Measurements from ENCODE around the gene TCP11L2. TPM values are rescaled to one million over a fixed set of nuclear protein-coding genes. Genes with fewer than 3 reads are reported as not detected.
A peak's percentile ranks its signal among the peaks of the same experiment; 100 is the strongest.
"Not testable (repeated sequence)": the region's sequence is repeated elsewhere in the genome, so short reads cannot be mapped to it uniquely, and the experiment has no call there.

The TCP11L2 gene
- total RNA-seq, 2 experiments from 2014 or later: 20.9 to 21.0 TPM

- Mint-ChIP-seq H3K4me1 (no peaks in the 10 kb centered on the region), H3K9me3 (no peaks in the 10 kb centered on the region), H3K4me3 (no peak overlapping the region), H3K36me3 (ENCODE audit: low read depth) (peaks cover 18% of the 10 kb centered on the region), H3K27me3 (no peaks in the 10 kb centered on the region), H3K27ac (no peak overlapping the region)
- no peak for DNase-seq
- CTCF ChIA-PET: interaction anchor here (0.8 to 1.3 kb wide), 3 partner anchors 9 to 77 kb away, joined by 3 read pairs; partner anchors contain the start of gene POLR3B
- POLR2A ChIA-PET: no interaction called here
These were observed 67.3 kb downstream of the TCP11L2 start for GRCh38 chr12:106369624-106370346.

GRCh38 chr12:106378788-106379187, 76.3 kb downstream of the TCP11L2 start:
- peak overlapping the region; percentile 20 for H3K27ac Mint-ChIP-seq
- ChIA-PET CTCF (interaction anchor here (1.0 to 3.8 kb wide), 2 partner anchors 10 to 21 kb away, joined by 3 to 19 read pairs; partner anchors contain the start of gene POLR3B), POLR2A (no interaction called here)
- H3K36me3 Mint-ChIP-seq (ENCODE audit: low read depth): peaks cover 48% of the 10 kb centered on the region
- no peaks in the 10 kb centered on the region for H3K27me3 Mint-ChIP-seq
- H3K9me3 Mint-ChIP-seq: peaks cover 6% of the 10 kb centered on the region
- peaks cover 24% of the 10 kb centered on the region for H3K4me1 Mint-ChIP-seq
- no peak overlapping the region for H3K4me3 Mint-ChIP-seq
- DNase-seq: no peak

DNA sequence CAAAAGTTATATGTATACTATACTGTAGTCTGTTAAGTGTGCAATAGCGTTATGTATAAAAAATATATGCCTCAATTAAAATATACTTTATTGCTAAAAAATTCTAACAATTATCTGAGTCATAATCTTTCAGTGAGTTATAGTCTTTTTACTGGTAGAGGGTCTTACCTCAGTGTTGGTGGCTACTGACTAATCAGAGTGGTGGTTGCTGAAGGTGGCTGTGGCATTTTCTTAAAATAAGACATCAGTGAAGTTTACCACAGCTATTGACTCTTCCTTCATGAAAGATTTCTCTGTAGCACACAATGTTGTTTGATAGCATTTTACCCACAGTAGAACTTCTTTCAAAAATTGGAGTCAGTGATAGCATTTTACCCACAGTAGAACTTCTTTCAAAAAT, 78.4 kb downstream of the TCP11L2 start:
- peaks cover 44% of the 10 kb centered on the region for H3K36me3 Mint-ChIP-seq (ENCODE audit: low read depth)
- DNase-seq: no peak
- H3K27me3 Mint-ChIP-seq: no peaks in the 10 kb centered on the region
- H3K27ac Mint-ChIP-seq: no peak overlapping the region
- no peak overlapping the region for H3K4me3 Mint-ChIP-seq
- H3K4me1 Mint-ChIP-seq: peaks cover 25% of the 10 kb centered on the region
- H3K9me3 Mint-ChIP-seq: peaks cover 6% of the 10 kb centered on the region
- POLR2A ChIA-PET: no interaction called here
- CTCF ChIA-PET: no interaction called here

DNA sequence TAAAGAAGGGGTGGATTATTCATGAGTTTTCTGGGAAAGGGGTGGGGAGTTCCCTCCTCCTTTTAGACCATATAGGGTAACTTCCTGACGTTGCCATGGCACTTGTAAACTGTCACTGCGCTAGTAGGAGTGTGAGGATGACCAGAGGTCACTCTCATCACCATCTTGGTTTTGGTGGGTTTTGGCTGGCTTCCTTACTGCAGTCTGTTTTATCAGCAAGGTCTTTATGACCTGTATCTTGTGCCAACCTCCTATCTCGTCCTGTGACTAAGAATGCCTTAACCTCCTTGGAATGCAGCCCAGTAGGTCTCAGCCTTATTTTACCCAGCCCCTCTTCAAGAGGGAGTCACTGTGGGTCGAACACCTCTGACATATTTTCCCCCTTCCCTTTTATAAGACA, 79.3 kb downstream of the TCP11L2 start:
- H3K36me3 Mint-ChIP-seq (ENCODE audit: low read depth): peaks cover 39% of the 10 kb centered on the region
- H3K27ac Mint-ChIP-seq, POLR2A ChIA-PET, H3K27me3 Mint-ChIP-seq, DNase-seq, H3K9me3 Mint-ChIP-seq, H3K4me3 Mint-ChIP-seq, CTCF ChIA-PET: not testable (repeated sequence)
- peaks cover 25% of the 10 kb centered on the region for H3K4me1 Mint-ChIP-seq

- Mint-ChIP-seq H3K4me3 (no peak overlapping the region), H3K27me3 (no peaks in the 10 kb centered on the region), H3K9me3 (no peaks in the 10 kb centered on the region), H3K27ac (no peak overlapping the region), H3K36me3 (ENCODE audit: low read depth) (peaks cover 11% of the 10 kb centered on the region), H3K4me1 (peaks cover 7% of the 10 kb centered on the region)
- DNase-seq: no peak
- CTCF ChIA-PET: interaction anchor here (0.6 to 0.9 kb wide), 2 partner anchors 12 to 531 kb away, joined by 3 read pairs; no protein-coding TSS in a partner anchor
- POLR2A ChIA-PET: interaction anchor here (0.6 kb wide), 1 partner anchor 520 kb away, joined by 5 read pairs; no protein-coding TSS in a partner anchor
These were observed 84.4 kb downstream of the TCP11L2 start for GRCh38 chr12:106386813-106387535.

DNA sequence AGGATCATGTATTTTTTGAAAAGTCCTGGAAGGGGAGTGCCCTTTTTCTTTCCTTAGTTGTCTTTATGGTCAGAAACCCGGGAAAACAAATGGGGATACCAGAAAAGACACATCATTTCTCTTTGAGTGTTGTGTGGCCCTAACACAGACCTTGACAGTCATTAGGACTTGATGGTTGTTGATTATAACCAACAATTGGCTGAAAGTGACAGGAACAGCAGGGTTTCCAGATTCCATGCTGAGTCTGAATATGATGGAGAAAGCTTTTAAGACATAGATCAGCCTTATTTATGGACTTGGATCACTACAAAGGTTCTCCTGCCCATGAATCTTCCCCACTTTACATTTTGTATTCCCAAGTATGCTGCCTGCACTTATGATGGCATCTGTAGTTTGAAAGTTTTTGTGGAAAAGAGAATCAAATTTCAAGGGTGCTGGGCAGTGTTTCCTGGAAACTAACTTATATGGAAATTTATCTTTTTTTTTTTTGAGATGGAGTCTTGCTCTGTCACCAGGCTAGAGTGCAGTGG, 85.4 kb downstream of the TCP11L2 start:
- Mint-ChIP-seq H3K27ac (no peak overlapping the region), H3K4me3 (no peak overlapping the region), H3K4me1 (peaks cover 6% of the 10 kb centered on the region), H3K9me3 (no peaks in the 10 kb centered on the region), H3K27me3 (no peaks in the 10 kb centered on the region), H3K36me3 (ENCODE audit: low read depth) (peaks cover 6% of the 10 kb centered on the region)
- ChIA-PET POLR2A (no interaction called here), CTCF (no interaction called here)
- no peak for DNase-seq

- POLR2A ChIA-PET: no interaction called here
These were observed 86.6 kb downstream of the TCP11L2 start for GRCh38 chr12:106389151-106389550.

DNA sequence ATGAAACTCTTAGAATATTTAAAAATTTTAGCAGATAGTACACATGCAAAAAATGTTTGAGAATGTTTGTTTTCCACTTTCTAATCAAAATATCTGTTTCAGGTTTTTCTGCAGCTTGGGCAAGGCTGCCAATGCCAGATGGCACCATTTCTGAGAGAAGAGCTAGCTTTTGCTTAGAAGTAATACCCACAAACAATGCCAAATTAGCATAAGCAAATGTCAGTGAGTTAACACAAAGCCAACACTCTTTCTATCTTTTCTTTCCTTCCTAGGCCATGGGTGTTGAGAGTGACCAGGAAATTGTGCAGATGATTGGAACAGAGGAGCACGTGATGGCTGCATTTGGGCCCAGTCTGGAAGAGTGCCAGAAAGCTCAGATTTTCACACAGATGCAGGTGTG, 90.2 kb downstream of the TCP11L2 start:
- no peak for DNase-seq
- Mint-ChIP-seq H3K4me3 (no peak overlapping the region), H3K36me3 (ENCODE audit: low read depth) (peaks cover 17% of the 10 kb centered on the region), H3K4me1 (no peaks in the 10 kb centered on the region), H3K27me3 (no peaks in the 10 kb centered on the region), H3K9me3 (peaks cover 3% of the 10 kb centered on the region), H3K27ac (no peak overlapping the region)
- CTCF ChIA-PET: no interaction called here
- POLR2A ChIA-PET: no interaction called here

More at GRCh38 chr12:106389151-106389550, 86.6 kb downstream of the TCP11L2 start:
- no peak for DNase-seq
- Mint-ChIP-seq H3K4me3 (no peak overlapping the region), H3K27ac (no peak overlapping the region), H3K27me3 (no peaks in the 10 kb centered on the region), H3K36me3 (ENCODE audit: low read depth) (peaks cover 4% of the 10 kb centered on the region), H3K4me1 (no peaks in the 10 kb centered on the region), H3K9me3 (no peaks in the 10 kb centered on the region)
- CTCF ChIA-PET: interaction anchor here (0.8 kb wide), 1 partner anchor 31 kb away, joined by 6 read pairs; the partner anchor contains the start of gene POLR3B

Other genes with a start within 250 kb of the TCP11L2 start
- gene NUAK1, start 163.8 kb upstream of the TCP11L2 start, total RNA-seq: not detected
- 1 to 10 TPM; 1.7 to 2.1 TPM for gene CKAP4, start 54.7 kb upstream of the TCP11L2 start, total RNA-seq
- 1 to 10 TPM; 5.3 to 6.1 TPM for gene POLR3B, start 55.0 kb downstream of the TCP11L2 start, total RNA-seq

All from activated CD4-positive, alpha-beta T cell treated with anti-CD3 and anti-CD28 coated beads, Interleukin-2, amount 10 ng/mL, durations not matched to agents 7 days and 5 days (primary cell).